Fibroblast of the conjunctiva (primary cell): ENCODE results near the gene PRDM11.
"Not testable (repeated sequence)": the region's sequence is repeated elsewhere in the genome, so short reads cannot be mapped to it uniquely, and the experiment has no call there.

Experiments
- DNase-seq: peaks from one replicate; pipeline ENCODE4 v3.0.0-alpha.2; 2010; ENCODE audit warnings: low read depth

PRDM11 gene

DNA sequence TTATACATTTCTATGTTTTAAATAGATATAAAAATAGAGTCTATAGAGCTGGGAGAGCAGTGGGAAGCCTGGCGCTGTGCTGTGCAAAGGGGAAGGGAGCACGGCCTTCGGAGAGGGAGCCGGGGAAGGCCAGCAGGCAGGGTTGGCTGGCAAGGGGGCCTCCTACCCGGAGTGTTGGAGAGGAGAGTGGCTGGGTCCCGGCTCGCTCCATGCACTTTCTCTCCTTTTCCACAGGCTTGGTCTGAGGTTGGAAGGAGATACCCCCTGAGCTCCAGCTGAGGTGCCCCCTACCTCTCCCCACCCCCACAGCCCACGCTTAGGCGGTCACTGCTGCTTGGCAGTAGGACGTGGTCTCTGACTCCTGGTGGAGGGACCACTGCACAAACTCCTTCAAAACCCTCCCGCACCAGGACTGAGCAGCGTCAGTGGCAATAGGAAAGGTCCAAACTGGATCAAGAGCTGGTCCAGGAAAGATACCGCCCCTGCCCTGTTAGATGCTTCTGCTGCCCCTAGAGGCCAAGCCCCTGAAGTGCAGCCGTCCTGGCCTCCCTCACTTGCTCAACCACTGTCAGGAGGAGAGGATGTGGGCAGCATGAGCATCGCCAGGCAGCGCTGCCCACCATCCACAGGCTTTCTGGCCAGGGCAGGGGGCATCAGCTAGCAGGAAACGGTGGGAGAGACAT is 86.8 kb downstream of the PRDM11 start:
- DNase-seq: peak; percentile 30

- no peak for DNase-seq
Measured at GRCh38 chr11:45233804-45234170, 87.3 kb downstream of the PRDM11 start.

GRCh38 chr11:45234306-45235006 is 88.0 kb downstream of the PRDM11 start:
- DNase-seq: no peak

- DNase-seq: no peak
Measured at GRCh38 chr11:45237711-45238315, 91.4 kb downstream of the PRDM11 start.

DNA sequence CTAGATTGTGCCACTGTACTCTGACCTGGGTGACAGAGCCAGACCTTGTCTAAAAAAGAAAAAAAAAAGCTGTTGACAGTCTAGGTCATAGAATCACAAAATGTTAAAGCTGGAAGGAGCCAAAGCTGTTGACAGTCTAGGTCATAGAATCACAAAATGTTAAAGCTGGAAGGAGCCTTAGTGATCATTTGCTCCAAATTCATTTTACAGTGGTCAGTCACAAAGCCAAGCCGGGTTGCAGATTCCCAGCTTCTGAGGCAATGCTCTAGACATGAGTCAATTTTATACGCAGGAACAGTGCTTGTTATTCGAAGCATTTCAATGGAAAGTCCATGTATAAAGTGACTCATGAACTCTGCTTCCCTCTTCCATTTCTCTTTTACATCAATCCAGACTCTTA is 92.3 kb downstream of the PRDM11 start:
- peak; percentile 1 for DNase-seq

DNA sequence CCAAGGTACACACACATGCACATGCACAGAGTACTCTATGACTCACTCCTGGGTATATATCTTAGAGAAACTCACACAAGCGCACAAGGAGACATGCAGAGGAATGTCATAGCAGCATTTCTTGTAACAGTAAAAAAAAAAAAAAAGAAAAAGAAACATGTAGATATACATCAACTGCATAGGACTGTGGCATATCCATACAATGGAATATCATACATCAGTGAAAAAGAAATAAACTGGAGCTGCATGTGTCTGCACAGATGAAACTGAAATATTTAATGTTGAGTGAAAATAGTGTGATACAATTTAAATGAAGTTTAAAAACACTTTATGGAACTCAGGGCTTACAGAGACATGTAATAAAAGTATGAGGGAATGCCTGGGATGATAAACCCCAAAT is 93.3 kb downstream of the PRDM11 start:
- DNase-seq: no peak

- DNase-seq: no peak
Measured at GRCh38 chr11:45243967-45244366, 97.5 kb downstream of the PRDM11 start.

DNA sequence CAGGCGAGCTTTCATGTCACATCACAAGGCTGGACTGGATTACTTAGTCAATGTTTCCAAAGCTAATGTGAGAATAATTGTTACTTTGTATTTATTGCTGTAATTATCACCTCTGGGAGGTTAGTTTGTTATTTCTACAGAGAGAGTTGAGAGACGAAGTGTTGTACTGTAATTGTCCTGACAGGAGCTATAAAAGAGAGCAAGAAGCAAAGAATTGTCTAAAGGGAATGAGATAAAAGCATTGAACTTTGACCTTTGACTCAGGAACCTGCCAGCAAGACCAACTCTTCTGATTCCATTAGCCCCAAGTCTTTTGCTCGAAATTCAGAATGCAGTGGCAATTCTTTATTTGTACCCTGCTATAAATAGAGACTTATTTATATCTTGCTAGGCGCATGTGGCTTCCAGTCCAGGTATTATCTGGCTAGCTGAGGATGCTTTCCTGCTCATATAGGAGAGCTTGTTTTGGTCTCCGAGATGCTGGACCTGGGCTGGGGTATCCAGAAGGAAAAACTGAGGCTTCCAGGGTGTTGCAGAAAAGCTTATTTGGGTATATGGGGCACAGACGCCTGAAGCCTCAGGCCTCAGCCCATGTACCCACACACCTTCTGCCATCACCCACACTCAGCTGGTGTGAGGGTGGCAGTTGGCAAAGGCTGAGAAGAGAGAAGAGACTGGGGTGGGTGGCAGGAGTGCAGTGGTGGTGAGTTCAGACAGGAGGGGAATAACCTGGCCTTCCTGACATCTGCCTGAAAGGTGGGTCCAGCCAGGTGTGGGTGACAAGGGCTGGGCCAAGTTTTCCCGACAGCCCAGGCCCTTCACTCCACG is 99.0 kb downstream of the PRDM11 start:
- DNase-seq: no peak

DNA sequence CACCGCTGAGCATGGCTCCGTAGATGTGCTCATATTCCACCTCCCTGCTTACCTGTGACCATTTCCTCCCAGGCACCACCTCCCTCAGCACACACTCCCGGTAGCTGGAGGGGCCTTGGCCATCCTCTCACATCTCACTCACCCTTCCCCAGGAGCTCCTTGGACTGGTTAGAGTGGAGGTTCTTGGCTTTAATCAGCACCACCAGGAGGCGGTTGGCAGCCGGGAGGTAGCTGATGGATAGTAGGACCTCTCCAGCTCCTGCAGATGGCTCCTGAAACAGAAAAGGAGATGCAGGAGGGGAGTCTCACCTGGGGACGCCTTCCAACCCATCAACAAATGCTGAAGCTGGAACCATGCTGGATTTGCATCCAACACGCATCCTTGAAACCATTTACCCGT is 99.8 kb downstream of the PRDM11 start:
- no peak for DNase-seq

DNA sequence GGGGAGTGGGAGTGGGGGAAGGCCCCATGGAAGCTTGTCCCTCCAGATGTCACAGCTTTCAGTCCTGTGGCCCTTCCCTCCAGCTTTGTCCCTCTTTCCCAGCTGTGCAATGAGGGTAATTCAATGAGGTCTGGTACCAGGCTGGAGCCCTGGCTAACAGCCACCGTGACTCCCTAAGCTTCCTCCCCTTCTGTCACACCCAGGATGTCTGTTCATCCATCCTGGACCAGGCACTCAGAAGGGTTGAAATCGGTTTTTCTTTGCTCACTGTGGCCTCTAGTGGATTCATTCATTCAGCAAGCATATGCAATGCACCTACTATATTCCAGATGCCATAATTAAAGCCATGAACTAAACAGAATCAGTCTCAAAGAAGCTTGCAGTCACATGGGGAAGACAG is 101.0 kb downstream of the PRDM11 start:
- no peak for DNase-seq

GRCh38 chr11:45248501-45249011 is 102.1 kb downstream of the PRDM11 start:
- DNase-seq: no peak

DNA sequence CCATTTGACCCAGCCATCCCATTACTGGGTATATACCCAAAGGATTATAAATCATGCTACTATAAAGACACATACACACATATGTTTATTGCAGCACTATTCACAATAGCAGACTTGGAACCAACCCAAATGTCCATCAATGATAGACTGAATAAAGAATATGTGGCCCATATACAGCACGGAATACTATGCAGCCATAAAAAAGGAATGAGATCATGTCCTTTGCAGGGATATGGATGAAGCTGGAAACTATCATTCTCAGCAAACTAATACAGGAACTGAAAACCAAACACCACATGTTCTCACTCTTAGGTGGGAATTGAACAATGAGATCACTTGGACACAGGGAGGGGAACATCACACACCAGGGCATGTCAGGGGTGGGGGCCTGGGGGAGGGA is 102.9 kb downstream of the PRDM11 start:
- not testable (repeated sequence) for DNase-seq

GRCh38 chr11:45250035-45250718 is 103.7 kb downstream of the PRDM11 start:
- DNase-seq: no peak

- no peak for DNase-seq
Measured at GRCh38 chr11:45252134-45252856, 105.9 kb downstream of the PRDM11 start.

GRCh38 chr11:45252877-45253276 is 106.4 kb downstream of the PRDM11 start:
- no peak for DNase-seq

DNA sequence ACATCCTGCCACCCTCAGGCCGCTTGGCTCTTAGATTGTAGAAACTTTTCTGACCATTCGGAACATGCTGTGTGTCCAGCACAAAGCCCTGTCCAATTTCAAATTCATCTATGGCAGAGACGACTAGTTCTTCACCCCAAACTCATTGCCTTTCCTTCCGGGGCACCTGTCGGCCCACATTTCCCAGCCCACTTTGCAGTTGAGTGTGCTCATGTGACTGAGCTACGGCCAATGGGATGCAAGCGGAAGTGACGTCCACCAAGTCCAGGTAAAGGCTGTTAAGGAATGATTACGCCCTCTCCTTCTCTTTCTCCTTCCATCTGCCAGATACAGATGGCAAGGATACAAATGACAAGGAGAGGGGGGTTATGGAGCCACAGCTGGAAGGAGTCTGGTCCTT is 107.2 kb downstream of the PRDM11 start:
- DNase-seq: no peak

- no peak for DNase-seq
Measured at GRCh38 chr11:45254070-45254469, 107.6 kb downstream of the PRDM11 start.

DNA sequence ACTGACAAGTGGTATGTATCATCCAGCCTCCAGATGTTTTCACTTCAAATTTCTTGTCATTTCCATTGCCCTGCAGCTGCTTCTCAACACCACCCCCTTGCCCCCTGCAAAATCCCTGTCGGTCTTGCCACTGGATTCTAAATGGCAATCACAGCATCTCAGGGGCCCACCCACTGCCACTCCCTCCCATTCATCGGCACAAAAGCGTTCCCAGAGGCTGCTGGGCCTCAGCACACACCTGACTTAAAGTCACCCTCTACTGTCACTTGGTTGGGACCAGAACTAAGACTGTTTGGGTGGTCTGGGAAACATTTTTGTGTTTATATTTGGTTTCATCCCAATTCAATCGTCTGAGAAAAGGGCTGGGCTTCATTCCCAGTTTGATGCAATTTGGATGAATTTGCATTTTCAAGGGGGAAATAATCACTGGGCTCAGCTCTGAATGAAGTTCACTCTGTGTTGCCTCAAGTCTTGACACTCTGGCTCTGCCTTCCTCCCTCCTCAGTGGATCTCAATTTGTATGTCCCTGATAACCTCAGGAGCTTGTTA is 112.6 kb downstream of the PRDM11 start:
- DNase-seq: no peak

GRCh38 chr11:45259592-45259991 is 113.2 kb downstream of the PRDM11 start:
- no peak for DNase-seq

DNA sequence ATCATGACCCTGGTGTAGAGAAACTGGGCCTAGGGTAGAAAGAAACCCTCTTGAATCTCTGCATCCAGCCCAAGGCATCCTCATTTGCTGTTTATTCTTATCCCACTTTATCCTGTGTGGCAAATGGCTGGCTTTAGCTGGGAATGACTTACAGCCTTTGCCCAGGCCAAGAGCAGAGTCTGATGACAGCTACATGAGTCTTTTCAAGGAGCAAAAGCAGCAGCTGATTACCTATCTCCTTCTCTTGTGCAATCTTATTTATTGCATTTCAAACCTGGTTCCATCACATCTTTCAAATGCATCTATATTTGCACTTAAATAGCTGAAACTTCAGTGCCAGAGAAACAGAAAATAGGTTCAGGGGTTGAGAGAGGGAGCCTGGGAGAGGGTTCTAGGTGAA is 113.6 kb downstream of the PRDM11 start:
- DNase-seq: no peak

GRCh38 chr11:45262900-45263299 is 116.5 kb downstream of the PRDM11 start:
- DNase-seq: no peak
